HG03520 (cell line): Measurements from ENCODE around the gene MPP2.
"Not testable (repeated sequence)": the region's sequence is repeated elsewhere in the genome, so short reads cannot be mapped to it uniquely, and the experiment has no call there.

ENCODE experiments used
- ATAC-seq: cut with Tn5 transposase; IDR thresholded peaks from one replicate; pipeline ENCODE4 v1.9.1; 2021; ENCODE audit warnings: mild to moderate bottlenecking, moderate library complexity; ENCODE audit not compliant: unreplicated experiment

Gene MPP2

GRCh38 chr17:43905400-43905984 is 1.8 kb downstream of the MPP2 start:
- ATAC-seq = no peak

- ATAC-seq = no peak
Measured at GRCh38 chr17:43901861-43902589, 5.3 kb downstream of the MPP2 start.

GRCh38 chr17:43900858-43901754 is 6.2 kb downstream of the MPP2 start:
- ATAC-seq = no peak

GRCh38 chr17:43900183-43900857 is 7.0 kb downstream of the MPP2 start:
- ATAC-seq = no peak

- no peak for ATAC-seq
Measured at GRCh38 chr17:43898446-43898845, 8.9 kb downstream of the MPP2 start.

- no peak for ATAC-seq
Measured at GRCh38 chr17:43897831-43898230, 9.5 kb downstream of the MPP2 start.

- ATAC-seq = not testable (repeated sequence)
Measured at GRCh38 chr17:43894494-43894893, 12.8 kb downstream of the MPP2 start.

- no peak for ATAC-seq
Measured at GRCh38 chr17:43892647-43892952, 14.7 kb downstream of the MPP2 start.

GRCh38 chr17:43891851-43892646 is 15.3 kb downstream of the MPP2 start:
- no peak for ATAC-seq

GRCh38 chr17:43890240-43890639 is 17.1 kb downstream of the MPP2 start:
- ATAC-seq = no peak

GRCh38 chr17:43888548-43888947 is 18.8 kb downstream of the MPP2 start:
- no peak for ATAC-seq

- ATAC-seq = no peak
Measured at GRCh38 chr17:43882761-43883415, 24.4 kb downstream of the MPP2 start.

- no peak for ATAC-seq
Measured at GRCh38 chr17:43881758-43882505, 25.4 kb downstream of the MPP2 start.

- no peak for ATAC-seq
Measured at GRCh38 chr17:43881181-43881580, 26.2 kb downstream of the MPP2 start.

GRCh38 chr17:43880420-43880991 is 26.8 kb downstream of the MPP2 start:
- no peak for ATAC-seq

GRCh38 chr17:43879723-43880419 is 27.5 kb downstream of the MPP2 start:
- no peak for ATAC-seq

GRCh38 chr17:43878260-43879175 is 28.8 kb downstream of the MPP2 start:
- ATAC-seq = peak; percentile 48
